BJ (cell line): ENCODE measurements around the gene FBXO3. TPM values are rescaled to one million over a fixed set of nuclear protein-coding genes. Genes with fewer than 3 reads are reported as not detected.
A peak's percentile ranks its signal among the peaks of the same experiment; 100 is the strongest.
"Not testable (repeated sequence)": the region's sequence is repeated elsewhere in the genome, so short reads cannot be mapped to it uniquely, and the experiment has no call there.

Experiments
- CTCF ChIA-PET: fragments of 350-600 bp; formaldehyde crosslinking; extraction: SDS; loops from one replicate; lab custom pipeline; 2021; ENCODE audit warnings: antibody characterized with exemption, inconsistent platforms; lab: Yijun Ruan, JAX
- POLR2A ChIA-PET: fragments of 300-600 bp; sonication (Branson Sonifier 250); formaldehyde crosslinking; extraction: SDS; loops from one replicate; lab custom pipeline; 2021; ENCODE audit warnings: antibody characterized with exemption; lab: Charles Lee
- DNase-seq: peaks from one replicate; pipeline ENCODE4 v3.0.0-alpha.2; 2011; ENCODE audit warnings: low read depth
- H3K27me3 ChIP-seq: 2 replicates; pipeline ENCODE4 v1.6.0; 2011; ENCODE audit warnings: low read length; ENCODE audit not compliant: control insufficient read depth, insufficient read depth
- H3K36me3 ChIP-seq: 2 replicates; pipeline ENCODE4 v1.5.1; 2011; ENCODE audit warnings: low read length; ENCODE audit not compliant: control insufficient read depth, insufficient read depth
- H3K4me3 ChIP-seq: 2 replicates; pipeline ENCODE4 v1.5.1; 2011; ENCODE audit warnings: low read depth, mild to moderate bottlenecking, control low read depth, low read length
- polyA plus RNA-seq: library from polyadenylated mRNA; depleted of rRNA; stranded (reverse); fragments of >200 nt; gene quantifications from 2 replicates; pipeline ENCODE4 v1.2.3, GENCODE V29; 2011
- TF ChIP-seq, protein P1 (sequence below): IDR thresholded peaks from 2 replicates; pipeline ENCODE4 v1.5.1; 2011; ENCODE audit warnings: low read depth, mild to moderate bottlenecking, control low read depth, inconsistent platforms, low read length, moderate library complexity; ENCODE audit not compliant: insufficient read depth

FBXO3 gene
- polyA plus RNA-seq, 1 experiment: 22.8 TPM

DNA sequence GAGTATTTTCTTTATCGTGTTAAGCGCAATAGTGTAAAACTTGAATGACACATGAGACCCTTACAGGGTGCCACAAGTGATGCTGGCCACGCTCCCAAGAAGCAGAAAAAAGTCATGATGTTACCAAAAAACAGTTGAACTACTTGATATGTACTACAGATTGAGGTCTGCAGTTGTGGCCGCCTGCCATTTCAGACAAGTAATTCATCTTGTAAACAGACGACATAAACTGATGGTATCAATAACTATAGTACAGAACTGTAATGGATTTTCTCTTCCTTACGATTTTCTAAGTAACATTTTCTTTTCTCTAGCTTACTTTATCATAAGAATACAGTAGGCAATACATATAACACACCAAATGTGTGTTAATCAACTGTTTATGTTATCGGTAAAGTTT is 43.6 kb downstream of the FBXO3 start:
- no peak overlapping the region for H3K4me3 ChIP-seq
- POLR2A ChIA-PET: no interaction called here
- no peaks in the 10 kb centered on the region; the same call in 1 of the 2 replicates for H3K36me3 ChIP-seq
- CTCF ChIA-PET: interaction anchor here (0.8 kb wide), 1 partner anchor 12 kb away, joined by 3 read pairs; no protein-coding TSS in a partner anchor
- DNase-seq: no peak
- TF ChIP-seq, protein P1, sequence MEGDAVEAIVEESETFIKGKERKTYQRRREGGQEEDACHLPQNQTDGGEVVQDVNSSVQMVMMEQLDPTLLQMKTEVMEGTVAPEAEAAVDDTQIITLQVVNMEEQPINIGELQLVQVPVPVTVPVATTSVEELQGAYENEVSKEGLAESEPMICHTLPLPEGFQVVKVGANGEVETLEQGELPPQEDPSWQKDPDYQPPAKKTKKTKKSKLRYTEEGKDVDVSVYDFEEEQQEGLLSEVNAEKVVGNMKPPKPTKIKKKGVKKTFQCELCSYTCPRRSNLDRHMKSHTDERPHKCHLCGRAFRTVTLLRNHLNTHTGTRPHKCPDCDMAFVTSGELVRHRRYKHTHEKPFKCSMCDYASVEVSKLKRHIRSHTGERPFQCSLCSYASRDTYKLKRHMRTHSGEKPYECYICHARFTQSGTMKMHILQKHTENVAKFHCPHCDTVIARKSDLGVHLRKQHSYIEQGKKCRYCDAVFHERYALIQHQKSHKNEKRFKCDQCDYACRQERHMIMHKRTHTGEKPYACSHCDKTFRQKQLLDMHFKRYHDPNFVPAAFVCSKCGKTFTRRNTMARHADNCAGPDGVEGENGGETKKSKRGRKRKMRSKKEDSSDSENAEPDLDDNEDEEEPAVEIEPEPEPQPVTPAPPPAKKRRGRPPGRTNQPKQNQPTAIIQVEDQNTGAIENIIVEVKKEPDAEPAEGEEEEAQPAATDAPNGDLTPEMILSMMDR: no peak
- no peaks in the 10 kb centered on the region for H3K27me3 ChIP-seq

DNA sequence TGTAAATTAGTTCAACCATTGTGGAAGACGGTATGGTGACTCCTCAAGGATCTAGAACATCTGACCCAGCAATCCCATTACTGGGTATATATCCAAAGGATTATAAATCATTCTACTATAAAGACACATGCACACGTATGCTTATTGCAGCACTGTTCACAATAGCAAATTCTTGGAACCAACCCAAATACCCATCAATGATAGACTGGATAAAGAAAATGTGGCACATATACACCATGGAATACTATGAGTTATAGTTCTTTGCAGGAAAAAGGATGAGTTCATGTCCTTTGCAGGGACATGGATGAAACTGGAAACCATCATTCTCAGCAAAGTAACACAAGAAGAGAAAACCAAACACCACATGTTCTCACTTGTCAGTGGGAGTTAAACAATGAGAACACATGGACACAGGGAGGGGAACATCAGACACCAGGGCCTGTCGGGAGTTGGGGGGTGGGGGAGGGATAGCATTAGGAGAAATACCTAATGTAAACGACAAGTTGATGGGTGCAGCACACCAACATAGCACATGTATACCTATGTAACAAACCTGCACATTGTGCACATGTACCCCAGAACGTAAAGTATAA is 45.2 kb downstream of the FBXO3 start:
- POLR2A ChIA-PET, H3K36me3 ChIP-seq, H3K27me3 ChIP-seq, H3K4me3 ChIP-seq, DNase-seq, CTCF ChIA-PET: not testable (repeated sequence)

DNA sequence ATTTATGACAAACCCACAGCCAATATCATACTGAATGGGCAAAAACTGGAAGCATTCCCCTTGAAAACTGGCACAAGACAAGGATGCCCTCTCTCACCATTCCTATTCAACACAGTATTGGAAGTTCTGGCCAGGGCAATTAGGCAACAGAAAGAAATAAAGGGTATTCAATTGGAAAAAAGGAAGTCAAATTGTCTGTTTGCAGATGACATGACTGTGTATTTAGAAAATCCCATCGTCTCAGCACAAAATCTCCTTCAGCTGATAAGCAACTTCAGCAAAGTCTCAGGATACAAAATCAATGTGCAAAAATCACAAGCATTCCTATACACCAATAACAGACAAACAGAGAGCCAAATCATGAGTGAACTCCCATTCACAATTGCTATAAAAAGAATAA is 46.8 kb downstream of the FBXO3 start:
- H3K27me3 ChIP-seq, H3K4me3 ChIP-seq, POLR2A ChIA-PET, DNase-seq, H3K36me3 ChIP-seq: not testable (repeated sequence)
- CTCF ChIA-PET: interaction anchor here (1.8 kb wide), 1 partner anchor 15 kb away, joined by 5 read pairs; no protein-coding TSS in a partner anchor

DNA sequence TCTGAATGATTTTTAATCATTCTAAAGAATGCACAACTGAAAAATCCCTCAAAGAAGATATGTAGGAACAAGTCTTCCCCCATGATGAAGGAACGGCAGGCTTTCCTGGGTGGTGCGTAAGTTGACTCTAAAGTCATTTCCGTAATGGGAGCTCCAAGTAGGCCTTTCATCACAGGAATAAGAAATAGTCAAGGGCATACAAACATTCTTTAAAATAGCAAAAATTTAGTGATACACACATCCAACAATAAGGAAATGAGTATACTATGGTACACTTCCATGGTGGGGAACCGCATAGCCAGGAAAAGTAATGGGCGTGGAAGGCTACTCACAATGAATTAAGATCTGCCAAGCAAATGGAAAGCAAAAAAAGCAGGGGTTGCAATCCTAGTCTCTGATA is 48.8 kb downstream of the FBXO3 start:
- no peak overlapping the region for H3K4me3 ChIP-seq
- no peak for DNase-seq
- H3K36me3 ChIP-seq: peaks cover 2% of the 10 kb centered on the region; the same call in 1 of the 2 replicates
- H3K27me3 ChIP-seq: no peaks in the 10 kb centered on the region
- ChIA-PET POLR2A (no interaction called here), CTCF (interaction anchor here (0.6 to 1.5 kb wide), 5 partner anchors 9 to 49 kb away, joined by 3 to 6 read pairs (median 3); partner anchors contain the start of gene FBXO3)
- TF ChIP-seq, protein P1: no peak

DNA sequence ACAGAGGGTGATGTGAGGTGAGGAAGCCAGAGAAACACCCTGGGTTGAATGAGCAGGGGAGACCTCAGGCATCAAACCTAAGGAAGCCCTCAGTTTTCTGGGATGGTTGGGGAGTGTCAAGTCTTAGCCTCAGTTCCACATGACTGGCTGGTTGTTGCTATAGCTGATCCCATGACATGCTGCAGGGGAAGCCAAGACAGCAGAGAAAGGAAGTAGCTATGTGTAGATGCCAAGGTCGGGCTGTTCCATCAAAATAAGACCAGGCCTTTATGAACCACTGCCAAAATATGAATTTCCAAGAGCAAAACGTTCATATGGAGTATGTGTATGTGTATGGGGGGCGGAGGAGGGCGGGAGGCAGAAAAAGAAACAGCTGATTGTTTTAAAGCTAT is 49.7 kb downstream of the FBXO3 start:
- Histone ChIP-seq H3K4me3 (no peak overlapping the region), H3K36me3 (peaks cover 5% of the 10 kb centered on the region), H3K27me3 (no peaks in the 10 kb centered on the region)
- CTCF ChIA-PET: interaction anchor here (0.6 to 1.7 kb wide), 9 partner anchors 9 to 369 kb away, joined by 3 to 9 read pairs (median 3); partner anchors contain the start of genes CD59 and FBXO3
- POLR2A ChIA-PET: no interaction called here
- TF ChIP-seq, protein P1: no peak
- DNase-seq: no peak

DNA sequence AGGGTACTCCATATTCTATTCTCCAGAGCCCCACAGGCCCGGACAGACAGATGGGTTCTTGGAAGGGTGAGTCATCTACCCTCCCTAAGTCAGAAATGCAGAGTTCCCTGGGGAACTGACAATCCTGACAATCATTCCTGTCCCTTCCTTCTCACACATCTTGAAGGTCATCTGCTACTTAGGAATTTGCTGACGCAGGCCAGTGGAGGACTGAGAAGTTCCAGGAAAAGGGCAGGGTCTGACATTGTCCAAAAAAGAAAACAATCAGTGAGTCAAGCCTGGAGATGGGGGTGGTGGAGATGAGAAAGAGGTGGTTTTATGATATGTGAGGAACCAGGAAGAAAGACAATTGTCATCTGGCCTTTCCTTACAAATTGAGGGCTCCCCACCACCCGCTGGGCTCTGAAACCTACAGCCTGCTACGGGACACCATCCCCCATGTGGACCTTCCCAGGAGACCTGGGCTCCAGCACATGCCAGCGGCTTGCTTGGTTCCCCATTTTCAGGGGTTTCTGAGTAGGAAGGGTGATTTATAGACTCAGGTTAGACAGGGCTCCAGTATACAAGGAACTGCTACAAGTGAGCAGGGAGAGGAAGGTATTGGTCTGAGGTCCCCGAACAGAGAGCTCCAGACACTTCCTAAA is 51.0 kb downstream of the FBXO3 start:
- ChIA-PET CTCF (interaction anchor here (0.9 to 1.7 kb wide), 4 partner anchors 8 to 88 kb away, joined by 3 to 9 read pairs (median 4); no protein-coding TSS in a partner anchor), POLR2A (no interaction called here)
- no peak overlapping the region for H3K4me3 ChIP-seq
- TF ChIP-seq, protein P1: no peak
- peak; percentile 58 for DNase-seq
- no peaks in the 10 kb centered on the region for H3K27me3 ChIP-seq
- peaks cover 6% of the 10 kb centered on the region for H3K36me3 ChIP-seq
